AG04450 (cell line): ENCODE results near the gene ABCC2. TPM values are rescaled to one million over a fixed set of nuclear protein-coding genes. Genes with fewer than 3 reads are reported as not detected.

ENCODE experiments used
- CTCF ChIA-PET: fragments of 300-600, 350-600 bp; formaldehyde crosslinking; extraction: SDS; loops from one replicate; lab custom pipeline; 2022; ENCODE audit warnings: antibody characterized with exemption, inconsistent platforms; lab: Charles Lee
- POLR2A ChIA-PET: fragments of 350-600 bp; formaldehyde crosslinking; extraction: SDS; loops from one replicate; lab custom pipeline; 2021; ENCODE audit warnings: antibody characterized with exemption, inconsistent platforms; lab: Yijun Ruan, JAX
- DNase-seq: peaks from one replicate; pipeline ENCODE4 v3.0.0-alpha.2; 2011; ENCODE audit warnings: low read depth, low spot score
- H3K27ac ChIP-seq: one replicate; pipeline ENCODE4 v1.5.1; 2012; ENCODE audit warnings: low read depth, low read length, control low read depth
- H3K27me3 ChIP-seq: one replicate; pipeline ENCODE4 v1.6.0; 2012; ENCODE audit warnings: low read length; ENCODE audit not compliant: control insufficient read depth, insufficient read depth
- H3K4me3 ChIP-seq: 2 replicates; pipeline ENCODE4 v1.5.1; 2011; ENCODE audit warnings: mild to moderate bottlenecking, low read depth, low read length, control low read depth
- H3K9me3 ChIP-seq: 2 replicates; pipeline ENCODE4 v1.5.1; 2012; ENCODE audit warnings: low read length; ENCODE audit not compliant: control insufficient read depth, insufficient read depth
- CTCF ChIP-seq: IDR thresholded peaks from 2 replicates; pipeline ENCODE4 v1.5.1; 2011; ENCODE audit warnings: low read depth, low read length, control low read depth, inconsistent platforms
- polyA plus RNA-seq: library from polyadenylated mRNA; depleted of rRNA; stranded (reverse); fragments of >200 nt; gene quantifications from 2 replicates; pipeline ENCODE4 v1.2.3, GENCODE V29; 2011

The ABCC2 gene
- polyA plus RNA-seq, 1 experiment: 1.2 TPM

DNA sequence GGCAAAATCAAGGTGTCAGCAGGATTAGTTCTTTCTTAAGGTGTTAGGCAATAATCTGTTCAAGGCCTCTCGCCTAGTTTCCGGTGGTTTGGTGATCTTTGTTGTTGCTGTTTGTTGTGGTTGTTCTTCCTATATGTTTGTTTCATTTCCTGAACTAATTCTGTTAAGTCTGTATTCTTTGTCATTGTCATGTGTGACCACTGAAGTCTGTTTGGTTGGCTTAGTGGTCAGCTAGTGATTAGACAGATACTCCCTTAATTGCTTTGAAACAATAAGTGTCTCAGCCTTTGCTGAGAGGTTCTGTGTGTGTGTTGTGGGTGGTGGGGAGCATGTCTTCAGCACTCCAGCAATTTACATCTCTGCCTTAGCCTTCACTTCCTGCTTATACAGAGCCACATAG, 46.0 kb downstream of the ABCC2 start:
- no peak for TF ChIP-seq CTCF
- no peak overlapping the region for H3K4me3 ChIP-seq
- peaks cover 6% of the 10 kb centered on the region; the same call in 1 of the 2 replicates for H3K9me3 ChIP-seq
- DNase-seq: no peak
- ChIA-PET POLR2A (no interaction called here), CTCF (interaction anchor here (1.0 to 3.6 kb wide), 2 partner anchors 17 to 118 kb away, joined by 3 to 22 read pairs; no protein-coding TSS in a partner anchor)
- no peaks in the 10 kb centered on the region for H3K27me3 ChIP-seq
- no peak overlapping the region for H3K27ac ChIP-seq

GRCh38 chr10:99832439-99832838, 50.0 kb downstream of the ABCC2 start:
- Histone ChIP-seq H3K27ac (no peak overlapping the region), H3K27me3 (no peaks in the 10 kb centered on the region), H3K9me3 (peaks cover 6% of the 10 kb centered on the region; the same call in 1 of the 2 replicates), H3K4me3 (no peak overlapping the region)
- ChIA-PET POLR2A (interaction anchor here (0.6 kb wide), 1 partner anchor 115 kb away, joined by 3 read pairs; no protein-coding TSS in a partner anchor), CTCF (no interaction called here)
- DNase-seq: no peak
- TF ChIP-seq CTCF: no peak

DNA sequence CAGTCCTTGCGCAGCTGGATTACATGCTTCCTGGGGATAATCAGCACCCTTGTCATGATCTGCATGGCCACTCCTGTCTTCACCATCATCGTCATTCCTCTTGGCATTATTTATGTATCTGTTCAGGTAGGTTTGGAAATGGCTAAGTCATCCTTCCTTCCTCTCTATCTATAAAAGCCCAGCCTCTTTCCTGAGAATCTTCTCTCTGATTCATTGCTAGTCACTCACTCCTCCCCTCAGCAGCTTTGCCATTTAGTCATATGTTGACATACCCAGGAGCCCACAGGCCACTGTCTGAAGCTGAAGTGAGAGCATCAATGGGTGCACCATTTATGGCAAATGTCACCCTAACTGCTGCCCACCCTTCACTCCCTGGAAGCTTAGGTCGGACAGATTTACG, 52.0 kb downstream of the ABCC2 start:
- CTCF ChIA-PET: interaction anchor here (2.5 kb wide), 1 partner anchor 11 kb away, joined by 18 read pairs; no protein-coding TSS in a partner anchor
- POLR2A ChIA-PET: interaction anchor here (1.2 kb wide), 1 partner anchor 102 kb away, joined by 3 read pairs; the partner anchor contains the start of genes COX15 and CUTC
- H3K27ac ChIP-seq: peak overlapping the region; percentile 61
- no peak overlapping the region for H3K4me3 ChIP-seq
- no peak for DNase-seq
- H3K27me3 ChIP-seq: no peaks in the 10 kb centered on the region
- no peaks in the 10 kb centered on the region for H3K9me3 ChIP-seq
- no peak for TF ChIP-seq CTCF

- CTCF ChIA-PET: interaction anchor here (1.0 kb wide), 1 partner anchor 10 kb away, joined by 6 read pairs; no protein-coding TSS in a partner anchor
- no peak for DNase-seq
- H3K27me3 ChIP-seq: no peaks in the 10 kb centered on the region
Measured at GRCh38 chr10:99835947-99836346, 53.5 kb downstream of the ABCC2 start.

More at GRCh38 chr10:99835947-99836346, 53.5 kb downstream of the ABCC2 start:
- POLR2A ChIA-PET: no interaction called here
- Histone ChIP-seq H3K9me3 (no peaks in the 10 kb centered on the region), H3K27ac (no peak overlapping the region), H3K4me3 (no peak overlapping the region)
- TF ChIP-seq CTCF: no peak
